Fibroblast of gingiva (primary cell): ENCODE data around the gene HIVEP3.

Source experiments
- DNase-seq: peaks from one replicate; pipeline ENCODE4 v3.0.0-alpha.2; 2011; ENCODE audit warnings: low read depth

The HIVEP3 gene

GRCh38 chr1:41483001-41483850 is 435.5 kb downstream of the HIVEP3 start:
- no peak for DNase-seq

- DNase-seq: no peak
These were observed 436.5 kb downstream of the HIVEP3 start for GRCh38 chr1:41482001-41482765.

- DNase-seq: no peak
These were observed 437.5 kb downstream of the HIVEP3 start for GRCh38 chr1:41481109-41481775.

GRCh38 chr1:41480204-41481108 is 438.3 kb downstream of the HIVEP3 start:
- DNase-seq: no peak

GRCh38 chr1:41479808-41480160 is 438.9 kb downstream of the HIVEP3 start:
- DNase-seq: no peak

GRCh38 chr1:41479000-41479807 is 439.5 kb downstream of the HIVEP3 start:
- DNase-seq: peak; percentile 34

GRCh38 chr1:41478118-41478748 is 440.5 kb downstream of the HIVEP3 start:
- no peak for DNase-seq

- no peak for DNase-seq
These were observed 441.8 kb downstream of the HIVEP3 start for GRCh38 chr1:41476807-41477361.

GRCh38 chr1:41475859-41476567 is 442.7 kb downstream of the HIVEP3 start:
- no peak for DNase-seq

- no peak for DNase-seq
These were observed 443.4 kb downstream of the HIVEP3 start for GRCh38 chr1:41475346-41475745.

- no peak for DNase-seq
These were observed 444.0 kb downstream of the HIVEP3 start for GRCh38 chr1:41474490-41475271.

GRCh38 chr1:41473738-41474362 is 444.9 kb downstream of the HIVEP3 start:
- DNase-seq: no peak

GRCh38 chr1:41471658-41472057 is 447.1 kb downstream of the HIVEP3 start:
- no peak for DNase-seq

- no peak for DNase-seq
These were observed 449.0 kb downstream of the HIVEP3 start for GRCh38 chr1:41469706-41470105.

GRCh38 chr1:41468122-41468762 is 450.5 kb downstream of the HIVEP3 start:
- DNase-seq: no peak

GRCh38 chr1:41467673-41468072 is 451.0 kb downstream of the HIVEP3 start:
- DNase-seq: no peak

GRCh38 chr1:41466146-41466545 is 452.6 kb downstream of the HIVEP3 start:
- no peak for DNase-seq

GRCh38 chr1:41465741-41466140 is 453.0 kb downstream of the HIVEP3 start:
- DNase-seq: no peak
